GM12878 (cell line): ENCODE measurements around the gene RRP15. TPM values are rescaled to one million over a fixed set of nuclear protein-coding genes. Genes with fewer than 3 reads are reported as not detected.

ENCODE experiments used
- ATAC-seq: fragments of 200-7000 bp; cut with Tn5 transposase; 3 replicates; pipeline ENCODE4 v1.9.1; 2020; ENCODE audit warnings: mild to moderate bottlenecking, moderate library complexity
- BruUV-seq: library from RNA; stranded (reverse); fragments of 400-500 nt; replicated peaks from 2 replicates; lab custom pipeline; 2021; lab: Mats Ljungman, UMichigan
- CTCF ChIA-PET: fragments of 300-600 bp; sonication (Branson Sonifier 250); formaldehyde crosslinking; extraction: SDS; loops from one replicate; lab custom pipeline; 2021; ENCODE audit warnings: inconsistent platforms; lab: Yijun Ruan, JAX
- POLR2A ChIA-PET: fragments of 350-600 bp; formaldehyde crosslinking; extraction: SDS; loops from one replicate; lab custom pipeline; 2021; ENCODE audit warnings: inconsistent platforms; lab: Charles Lee
- RAD21 ChIA-PET: fragments of 300-600 bp; sonication (Branson Sonifier 250); formaldehyde crosslinking; loops from one replicate; lab custom pipeline; 2023; ENCODE audit warnings: antibody characterized with exemption; ENCODE audit not compliant: unreplicated experiment; lab: Charles Lee
- SMC1A ChIA-PET: fragments of 300-600 bp; sonication (Branson Sonifier 250); formaldehyde crosslinking; loops from one replicate; lab custom pipeline; 2023; ENCODE audit not compliant: unreplicated experiment, uncharacterized antibody; lab: Charles Lee
- DNase-seq: peaks from one replicate; pipeline ENCODE4 v3.0.0-alpha.2; 2011; ENCODE audit warnings: low read depth, low spot score
- FAIRE-seq: peaks from 3 replicates; lab custom pipeline; 2011; peaks lifted over from hg19 to GRCh38; lab: Jason Lieb, UNC
- H2AFZ ChIP-seq: 2 replicates; pipeline ENCODE4 v1.6.0; 2011; ENCODE audit warnings: low read depth, low read length, control low read depth; ENCODE audit not compliant: control insufficient read depth
- H3K27ac ChIP-seq: 2 replicates; pipeline ENCODE4 v1.5.1; 2011; ENCODE audit warnings: control low read depth; ENCODE audit not compliant: control insufficient read depth, insufficient read depth
- H3K27me3 ChIP-seq, 2 experiments: replicated peaks in 1 of 2; 2 replicates each; pipeline versions ENCODE4 v1.6.0 to v1.6.1; 2011; ENCODE audit warnings: low read length in 1 of 2; ENCODE audit not compliant: control insufficient read depth in 2 of 2, insufficient read depth in 2 of 2
- H3K36me3 ChIP-seq, 2 experiments: 2 replicates each; pipeline ENCODE4 v1.5.1; 2011; ENCODE audit warnings: low read length in 1 of 2; ENCODE audit not compliant: control insufficient read depth in 2 of 2, insufficient read depth in 2 of 2
- H3K4me1 ChIP-seq: 2 replicates; pipeline ENCODE4 v1.6.1; 2011; ENCODE audit warnings: mild to moderate bottlenecking, low read length, moderate library complexity, mixed read lengths; ENCODE audit not compliant: control insufficient read depth, insufficient read depth
- H3K4me2 ChIP-seq: 2 replicates; pipeline ENCODE4 v1.6.0; 2011; ENCODE audit warnings: control low read depth; ENCODE audit not compliant: control insufficient read depth, insufficient read depth
- H3K4me3 ChIP-seq: fragments of 200-600 bp; sonication (generic); 2 replicates; pipeline ENCODE4 v1.5.1; 2016
- H3K79me2 ChIP-seq: 2 replicates; pipeline ENCODE4 v1.6.0; 2011; ENCODE audit warnings: low read length; ENCODE audit not compliant: control insufficient read depth, insufficient read depth
- H3K9ac ChIP-seq: 2 replicates; pipeline ENCODE4 v1.8.0; 2011; ENCODE audit warnings: low read length, control low read depth, mixed read lengths; ENCODE audit not compliant: control insufficient read depth, insufficient read depth
- H3K9me3 ChIP-seq: replicated peaks from 3 replicates; pipeline ENCODE4 v1.5.1; 2011; ENCODE audit warnings: mild to moderate bottlenecking, low read length; ENCODE audit not compliant: control insufficient read depth, insufficient read depth
- H4K20me1 ChIP-seq: 2 replicates; pipeline ENCODE4 v1.6.0; 2011; ENCODE audit not compliant: control insufficient read depth, insufficient read depth
- BHLHE40 ChIP-seq, 2 experiments: fragments of 450-650 bp in 1 of 2; IDR thresholded peaks; 2 replicates each; pipeline ENCODE4 v1.6.1; 2011 to 2017; ENCODE audit warnings: low read depth in 2 of 2, borderline replicate concordance in 1 of 2, improper control_type of control experiment in 1 of 2, low read length in 1 of 2, mild to moderate bottlenecking in 1 of 2
- CHD1 ChIP-seq: IDR thresholded peaks from 2 replicates; pipeline ENCODE4 v1.6.1; 2012; ENCODE audit warnings: low read depth, low read length, improper control_type of control experiment
- ETV6 ChIP-seq, 2 experiments: fragments of 450-650 bp in 1 of 2; IDR thresholded peaks in 1 of 2; conservative IDR thresholded peaks in 1 of 2; 2 replicates each; pipeline ENCODE4 v1.6.1; 2014; ENCODE audit warnings: antibody characterized with exemption in 1 of 2, borderline replicate concordance in 1 of 2, low read depth in 1 of 2, mild to moderate bottlenecking in 1 of 2, moderate library complexity in 1 of 2
- MYB ChIP-seq: fragments of 150-350 bp; IDR thresholded peaks from 2 replicates; pipeline ENCODE4 v1.6.1; 2014; ENCODE audit warnings: mild to moderate bottlenecking, low read depth, low read length, borderline replicate concordance
- NFIC ChIP-seq: IDR thresholded peaks from 2 replicates; pipeline ENCODE4 v1.6.1; 2012; ENCODE audit warnings: low read depth, mild to moderate bottlenecking, inconsistent platforms, low read length, moderate library complexity
- PAX5 ChIP-seq: IDR thresholded peaks from 2 replicates; pipeline ENCODE4 v1.6.1; 2011; ENCODE audit warnings: low read depth, low read length, borderline replicate concordance
- RAD51 ChIP-seq: fragments of 450-650 bp; IDR thresholded peaks from 2 replicates; pipeline ENCODE4 v1.6.1; 2016; ENCODE audit warnings: moderate library complexity, mild to moderate bottlenecking, inconsistent platforms
- RUNX3 ChIP-seq: IDR thresholded peaks from 2 replicates; pipeline ENCODE4 v1.6.1; 2012; ENCODE audit warnings: low read length, inconsistent platforms
- ZNF384 ChIP-seq: IDR thresholded peaks from 2 replicates; pipeline ENCODE4 v1.6.1; 2012; ENCODE audit warnings: low read depth, mild to moderate bottlenecking, low read length, improper control_type of control experiment, borderline replicate concordance
- WGBS: methylation state at CpG from one replicate; pipeline ENCODE4 v1.1.6; 2016; ENCODE audit warnings: low lambda C conversion rate; ENCODE audit not compliant: insufficient replicate concordance, insufficient coverage; ENCODE audit errors: missing lambda C conversion rate; 5-methylcytosine and 5-hydroxymethylcytosine counted together
- in situ Hi-C: fragments of 300-500 bp; cut with MboI; formaldehyde crosslinking; loops from 9 replicates; pipeline ENCODE4 v1.14.3; 2018; ENCODE audit warnings: mixed read lengths
- intact Hi-C: fragments of 100-400 bp; cut with micrococcal nuclease; formaldehyde crosslinking; loops from one replicate; pipeline ENCODE4 v1.14.2; 2022; ENCODE audit not compliant: unreplicated experiment
- polyA plus RNA-seq, 11 experiments: library from polyadenylated mRNA; depleted of rRNA in 4 of 11; unstranded in 6 of 11; stranded (reverse) in 5 of 11; fragments of >200 nt; fragmentation: Nextera tagmentation in 4 of 11; fragmentation: Illumina TruSeq in 1 of 11; extraction: Ambion mirVana in 4 of 11; extraction: Trizol in 1 of 11; gene quantifications; 1 replicate in 1 of 11; 2 replicates in 10 of 11; pipeline versions ENCODE4 v1.2.1 to v1.2.3, GENCODE V29; 2011 to 2016; ENCODE audit warnings: inconsistent platforms in 2 of 11, missing spikeins in 2 of 11, low read depth in 1 of 11
- total RNA-seq, 4 experiments: library from RNA; depleted of rRNA in 3 of 4; stranded (reverse); fragments of >200 nt in 3 of 4; fragmentation: Illumina TruSeq in 1 of 4; extraction: Trizol in 1 of 4; gene quantifications; 2 replicates each; pipeline versions ENCODE4 v1.2.1 to v1.2.3, GENCODE V29; 2013 to 2021
- TF ChIP-seq, protein P1 (sequence below): fragments of 450-650 bp; formaldehyde crosslinking; IDR thresholded peaks from 2 replicates; pipeline ENCODE4 v1.5.0; 2022; ENCODE audit warnings: mild to moderate bottlenecking, missing genetic modification characterization
- TF ChIP-seq, protein P2 (sequence below): fragments of 450-650 bp; IDR thresholded peaks from 2 replicates; pipeline ENCODE4 v1.6.1; 2017; ENCODE audit warnings: mild to moderate bottlenecking, moderate library complexity
- TF ChIP-seq, protein P3 (sequence below): fragments of 450-650 bp; IDR thresholded peaks from 2 replicates; pipeline ENCODE4 v1.6.1; 2017; ENCODE audit warnings: borderline replicate concordance

The RRP15 gene
- total and polyA plus RNA-seq, 10 of the 15 experiments (the other 5 are each of a cell fraction or from before 2014, with no cell fraction given), result 5.6 to 37.8 (median 19.1) TPM

DNA sequence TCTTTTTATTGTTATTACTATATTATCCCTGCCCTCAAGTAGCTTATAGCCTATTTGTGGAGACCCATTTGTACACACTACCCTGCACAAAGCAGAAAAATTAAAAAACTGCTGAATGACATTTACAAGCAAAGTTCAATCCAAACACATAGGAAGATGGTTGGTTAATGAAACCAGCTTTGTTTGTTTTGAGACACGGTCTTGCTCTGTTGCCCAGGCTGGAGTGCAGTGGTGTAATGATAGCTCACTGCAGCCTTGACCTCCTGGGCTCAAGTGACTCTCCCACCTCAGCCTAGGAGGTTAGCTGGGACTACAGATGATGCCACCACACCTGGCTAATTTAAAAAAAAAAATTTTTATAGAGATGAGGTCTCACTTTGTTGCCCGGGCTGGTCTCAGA, 91.6 kb downstream of the RRP15 start:
- H4K20me1 ChIP-seq, result no peaks in the 10 kb centered on the region
- in situ Hi-C loops, result no loop called here
- 0% methylated on average over 2 of the region's 2 CpGs for WGBS
- H3K79me2 ChIP-seq, result no peaks in the 10 kb centered on the region
- ChIA-PET POLR2A (interaction anchor here (0.5 kb wide), 1 partner anchor 179 kb away, joined by 3 read pairs; no protein-coding TSS in a partner anchor), CTCF (interaction anchor here (1.1 to 1.4 kb wide), 2 partner anchors 13 to 38 kb away, joined by 3 to 5 read pairs; no protein-coding TSS in a partner anchor), RAD21 (no interaction called here), SMC1A (no interaction called here)
- no TSS peak for BruUV-seq
- H3K27ac ChIP-seq, result no peak overlapping the region
- no peak overlapping the region for H2AFZ ChIP-seq
- H3K9ac ChIP-seq, result no peak overlapping the region
- H3K9me3 ChIP-seq, result no peaks in the 10 kb centered on the region
- no peak overlapping the region for H3K4me2 ChIP-seq
- H3K27me3 ChIP-seq, result no peaks in the 10 kb centered on the region
- H3K4me1 ChIP-seq, result no peaks in the 10 kb centered on the region
- peak; percentile 25; the same call in 2 of the 3 replicates for ATAC-seq
- no peaks in the 10 kb centered on the region for H3K36me3 ChIP-seq
- intact Hi-C loops, result no loop called here
- H3K4me3 ChIP-seq, result no peak overlapping the region
- DNase-seq, result no peak
- FAIRE-seq, result no peak
- TF ChIP-seq MYB (no peak), BHLHE40 (IDR thresholded peaks at IDR 0.05; ENCODE audit: borderline replicate concordance in 1 of 2, low read depth in 2 of 2, low read length in 1 of 2) (no peak), CHD1 (no peak), ZNF384 (no peak), ETV6 (conservative IDR thresholded peaks at IDR 0.05 in 1 of 2, IDR thresholded peaks at IDR 0.05 in 1 of 2; ENCODE audit: borderline replicate concordance in 1 of 2, low read depth in 1 of 2) (no peak), RAD51 (no peak), RUNX3 (no peak), NFIC (no peak), PAX5 (no peak)
- TF ChIP-seq, protein P1, sequence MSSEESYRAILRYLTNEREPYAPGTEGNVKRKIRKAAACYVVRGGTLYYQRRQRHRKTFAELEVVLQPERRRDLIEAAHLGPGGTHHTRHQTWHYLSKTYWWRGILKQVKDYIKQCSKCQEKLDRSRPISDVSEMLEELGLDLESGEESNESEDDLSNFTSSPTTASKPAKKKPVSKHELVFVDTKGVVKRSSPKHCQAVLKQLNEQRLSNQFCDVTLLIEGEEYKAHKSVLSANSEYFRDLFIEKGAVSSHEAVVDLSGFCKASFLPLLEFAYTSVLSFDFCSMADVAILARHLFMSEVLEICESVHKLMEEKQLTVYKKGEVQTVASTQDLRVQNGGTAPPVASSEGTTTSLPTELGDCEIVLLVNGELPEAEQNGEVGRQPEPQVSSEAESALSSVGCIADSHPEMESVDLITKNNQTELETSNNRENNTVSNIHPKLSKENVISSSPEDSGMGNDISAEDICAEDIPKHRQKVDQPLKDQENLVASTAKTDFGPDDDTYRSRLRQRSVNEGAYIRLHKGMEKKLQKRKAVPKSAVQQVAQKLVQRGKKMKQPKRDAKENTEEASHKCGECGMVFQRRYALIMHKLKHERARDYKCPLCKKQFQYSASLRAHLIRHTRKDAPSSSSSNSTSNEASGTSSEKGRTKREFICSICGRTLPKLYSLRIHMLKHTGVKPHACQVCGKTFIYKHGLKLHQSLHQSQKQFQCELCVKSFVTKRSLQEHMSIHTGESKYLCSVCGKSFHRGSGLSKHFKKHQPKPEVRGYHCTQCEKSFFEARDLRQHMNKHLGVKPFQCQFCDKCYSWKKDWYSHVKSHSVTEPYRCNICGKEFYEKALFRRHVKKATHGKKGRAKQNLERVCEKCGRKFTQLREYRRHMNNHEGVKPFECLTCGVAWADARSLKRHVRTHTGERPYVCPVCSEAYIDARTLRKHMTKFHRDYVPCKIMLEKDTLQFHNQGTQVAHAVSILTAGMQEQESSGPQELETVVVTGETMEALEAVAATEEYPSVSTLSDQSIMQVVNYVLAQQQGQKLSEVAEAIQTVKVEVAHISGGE (CRISPR knock-in tag), result no peak
- TF ChIP-seq, protein P2, sequence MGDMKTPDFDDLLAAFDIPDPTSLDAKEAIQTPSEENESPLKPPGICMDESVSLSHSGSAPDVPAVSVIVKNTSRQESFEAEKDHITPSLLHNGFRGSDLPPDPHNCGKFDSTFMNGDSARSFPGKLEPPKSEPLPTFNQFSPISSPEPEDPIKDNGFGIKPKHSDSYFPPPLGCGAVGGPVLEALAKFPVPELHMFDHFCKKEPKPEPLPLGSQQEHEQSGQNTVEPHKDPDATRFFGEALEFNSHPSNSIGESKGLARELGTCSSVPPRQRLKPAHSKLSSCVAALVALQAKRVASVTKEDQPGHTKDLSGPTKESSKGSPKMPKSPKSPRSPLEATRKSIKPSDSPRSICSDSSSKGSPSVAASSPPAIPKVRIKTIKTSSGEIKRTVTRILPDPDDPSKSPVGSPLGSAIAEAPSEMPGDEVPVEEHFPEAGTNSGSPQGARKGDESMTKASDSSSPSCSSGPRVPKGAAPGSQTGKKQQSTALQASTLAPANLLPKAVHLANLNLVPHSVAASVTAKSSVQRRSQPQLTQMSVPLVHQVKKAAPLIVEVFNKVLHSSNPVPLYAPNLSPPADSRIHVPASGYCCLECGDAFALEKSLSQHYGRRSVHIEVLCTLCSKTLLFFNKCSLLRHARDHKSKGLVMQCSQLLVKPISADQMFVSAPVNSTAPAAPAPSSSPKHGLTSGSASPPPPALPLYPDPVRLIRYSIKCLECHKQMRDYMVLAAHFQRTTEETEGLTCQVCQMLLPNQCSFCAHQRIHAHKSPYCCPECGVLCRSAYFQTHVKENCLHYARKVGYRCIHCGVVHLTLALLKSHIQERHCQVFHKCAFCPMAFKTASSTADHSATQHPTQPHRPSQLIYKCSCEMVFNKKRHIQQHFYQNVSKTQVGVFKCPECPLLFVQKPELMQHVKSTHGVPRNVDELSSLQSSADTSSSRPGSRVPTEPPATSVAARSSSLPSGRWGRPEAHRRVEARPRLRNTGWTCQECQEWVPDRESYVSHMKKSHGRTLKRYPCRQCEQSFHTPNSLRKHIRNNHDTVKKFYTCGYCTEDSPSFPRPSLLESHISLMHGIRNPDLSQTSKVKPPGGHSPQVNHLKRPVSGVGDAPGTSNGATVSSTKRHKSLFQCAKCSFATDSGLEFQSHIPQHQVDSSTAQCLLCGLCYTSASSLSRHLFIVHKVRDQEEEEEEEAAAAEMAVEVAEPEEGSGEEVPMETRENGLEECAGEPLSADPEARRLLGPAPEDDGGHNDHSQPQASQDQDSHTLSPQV, result no peak
- TF ChIP-seq, protein P3, sequence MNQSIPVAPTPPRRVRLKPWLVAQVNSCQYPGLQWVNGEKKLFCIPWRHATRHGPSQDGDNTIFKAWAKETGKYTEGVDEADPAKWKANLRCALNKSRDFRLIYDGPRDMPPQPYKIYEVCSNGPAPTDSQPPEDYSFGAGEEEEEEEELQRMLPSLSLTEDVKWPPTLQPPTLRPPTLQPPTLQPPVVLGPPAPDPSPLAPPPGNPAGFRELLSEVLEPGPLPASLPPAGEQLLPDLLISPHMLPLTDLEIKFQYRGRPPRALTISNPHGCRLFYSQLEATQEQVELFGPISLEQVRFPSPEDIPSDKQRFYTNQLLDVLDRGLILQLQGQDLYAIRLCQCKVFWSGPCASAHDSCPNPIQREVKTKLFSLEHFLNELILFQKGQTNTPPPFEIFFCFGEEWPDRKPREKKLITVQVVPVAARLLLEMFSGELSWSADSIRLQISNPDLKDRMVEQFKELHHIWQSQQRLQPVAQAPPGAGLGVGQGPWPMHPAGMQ, result no peak
